ENCODE results near the gene ASF1B. TPM values are rescaled to one million over a fixed set of nuclear protein-coding genes. Genes with fewer than 3 reads are reported as not detected.
A peak's percentile ranks its signal among the peaks of the same experiment; 100 is the strongest.

The ASF1B gene
- total and polyA plus RNA-seq, 8 donors, result 2.6 to 120 (median 7.0) TPM; not detected in 1

GRCh38 chr19:14111486-14111885 lies 24.9 kb downstream of the ASF1B start:
- Histone ChIP-seq H3K4me1 (peaks cover 41 to 78% (median 56%) of the 10 kb centered on the region in 4 donors), H3K36me3 (peaks cover 6 to 24% (median 18%) of the 10 kb centered on the region in 4 donors), H3K9me3 (no peaks in the 10 kb centered on the region), H3K27ac (peak overlapping the region in 3 of 5 donors; percentile 84 to 99 (median 97)), H3K27me3 (no peaks in the 10 kb centered on the region), H3K4me3 (no peak overlapping the region)
- intact Hi-C loops (cut with DNase I; ENCODE audit: low total_unique reads), result no loop called here
- TF ChIP-seq POLR2AphosphoS5 (IDR thresholded peaks at IDR 0.05) (no peak), POLR2A (IDR thresholded peaks at IDR 0.05) (no peak), CTCF (IDR thresholded peaks at IDR 0.05) (no peak)
- no peak for DNase-seq
- WGBS, 5 donors, result 79 to 100% (median 98%) methylated on average over 1 of the region's 1 CpG

- no peak for TF ChIP-seq POLR2A (IDR thresholded peaks at IDR 0.05)
- no peak for TF ChIP-seq EP300 (IDR thresholded peaks at IDR 0.05)
- TF ChIP-seq POLR2AphosphoS5 (IDR thresholded peaks at IDR 0.05), result no peak
- no peak for TF ChIP-seq CTCF (IDR thresholded peaks at IDR 0.05)
- WGBS, 5 donors, result 58 to 78% (median 73%) methylated on average over 2 of the region's 2 CpGs
- peaks cover 33 to 70% (median 48%) of the 10 kb centered on the region in 4 donors for H3K4me1 ChIP-seq
- H3K36me3 ChIP-seq, result peaks cover 13 to 33% (median 26%) of the 10 kb centered on the region in 4 donors
- no peak for DNase-seq
- H3K27ac ChIP-seq, result no peak overlapping the region
- intact Hi-C loops (cut with DNase I; ENCODE audit: low total_unique reads), result no loop called here
- no peak overlapping the region for H3K4me3 ChIP-seq
- H3K9me3 ChIP-seq, result no peaks in the 10 kb centered on the region
- H3K27me3 ChIP-seq, result no peaks in the 10 kb centered on the region
These were observed 25.7 kb downstream of the ASF1B start for GRCh38 chr19:14110650-14111049.

- no peaks in the 10 kb centered on the region for H3K9me3 ChIP-seq
- H3K27ac ChIP-seq, result peak overlapping the region in 4 of 5 donors; percentile 27 to 79 (median 51)
- peaks cover 7 to 41% (median 21%) of the 10 kb centered on the region in 4 donors for H3K4me1 ChIP-seq
- 73 to 90% (median 86%) methylated on average over 22 to 23 of the region's 23 CpGs for WGBS, 5 donors
- intact Hi-C loops (cut with DNase I; ENCODE audit: low total_unique reads), result no loop called here
- no peak for DNase-seq
- TF ChIP-seq CTCF (IDR thresholded peaks at IDR 0.05) (no peak), POLR2AphosphoS5 (IDR thresholded peaks at IDR 0.05) (peak in 1 of 3 donors; percentile 5), POLR2A (IDR thresholded peaks at IDR 0.05) (no peak), EP300 (IDR thresholded peaks at IDR 0.05) (no peak)
- H3K36me3 ChIP-seq, result peaks cover 23 to 60% (median 53%) of the 10 kb centered on the region in 4 donors
- H3K27me3 ChIP-seq, result no peaks in the 10 kb centered on the region
- H3K4me3 ChIP-seq, result no peak overlapping the region
These were observed 28.6 kb downstream of the ASF1B start for GRCh38 chr19:14107581-14108461.

GRCh38 chr19:14106840-14107239 lies 29.5 kb downstream of the ASF1B start:
- peak overlapping the region in 2 of 5 donors; percentile 60 to 79 for H3K27ac ChIP-seq
- peaks cover 32 to 70% (median 61%) of the 10 kb centered on the region in 4 donors for H3K36me3 ChIP-seq
- no peaks in the 10 kb centered on the region for H3K27me3 ChIP-seq
- WGBS, 5 donors, result 86 to 96% (median 90%) methylated on average over 4 to 16 of the region's 16 CpGs
- intact Hi-C loops (cut with DNase I; ENCODE audit: low total_unique reads), result no loop called here
- H3K4me3 ChIP-seq, result no peak overlapping the region
- TF ChIP-seq EP300 (IDR thresholded peaks at IDR 0.05), result no peak
- TF ChIP-seq POLR2AphosphoS5 (IDR thresholded peaks at IDR 0.05), result no peak
- H3K4me1 ChIP-seq, result peaks cover 0 to 31% (median 11%) of the 10 kb centered on the region in 4 donors
- H3K9me3 ChIP-seq, result no peaks in the 10 kb centered on the region
- no peak for DNase-seq
